ENCODE results near the gene SH2D5.

The SH2D5 gene

GRCh38 chr1:20711285-20712214 lies 21.0 kb downstream of the SH2D5 start:
- no peak for DNase-seq

GRCh38 chr1:20710469-20711284 lies 21.8 kb downstream of the SH2D5 start:
- no peak for DNase-seq

- DNase-seq, result no peak
These were observed 22.6 kb downstream of the SH2D5 start for GRCh38 chr1:20709868-20710267.

- no peak for DNase-seq
These were observed 23.6 kb downstream of the SH2D5 start for GRCh38 chr1:20708891-20709290.

DNA sequence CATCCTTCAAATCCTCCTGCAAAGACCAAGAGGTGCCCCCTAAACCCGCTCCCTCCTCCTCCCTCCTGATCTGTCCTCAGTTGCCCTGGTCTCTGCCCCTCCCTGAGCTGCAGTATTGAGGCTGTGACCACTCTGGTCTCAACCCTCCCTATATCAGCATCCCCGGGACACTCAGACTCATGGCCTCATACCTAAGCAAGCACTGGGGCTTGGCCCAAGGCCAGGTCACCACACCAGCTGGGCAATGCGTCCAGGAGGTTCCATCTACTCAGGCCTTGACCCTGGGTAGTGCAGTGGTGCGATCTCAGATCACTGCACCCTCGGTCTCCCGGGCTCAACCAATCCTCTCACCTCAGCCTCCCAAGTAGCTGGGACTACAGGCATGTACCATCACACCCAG lies 24.4 kb downstream of the SH2D5 start:
- no peak for DNase-seq

DNA sequence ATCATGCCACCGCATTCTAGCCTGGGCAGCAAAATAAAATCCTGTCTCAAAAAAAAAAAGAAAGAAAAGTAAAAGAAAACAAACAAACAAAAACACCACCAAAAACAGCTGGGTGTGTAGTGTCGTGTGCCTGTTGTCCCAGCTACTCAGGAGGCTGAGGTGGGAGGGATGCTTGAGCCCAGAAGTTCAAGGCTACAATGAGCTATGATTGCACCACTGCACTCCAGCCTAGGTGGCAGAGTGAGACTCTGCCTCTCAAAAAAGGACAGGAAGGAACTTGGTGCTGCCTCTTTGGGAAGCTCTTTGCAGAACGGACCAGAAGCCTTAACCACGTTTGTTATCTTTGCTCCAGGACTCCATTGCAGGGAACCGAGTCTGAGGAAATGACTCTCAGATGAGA lies 25.7 kb downstream of the SH2D5 start:
- DNase-seq, result no peak

DNA sequence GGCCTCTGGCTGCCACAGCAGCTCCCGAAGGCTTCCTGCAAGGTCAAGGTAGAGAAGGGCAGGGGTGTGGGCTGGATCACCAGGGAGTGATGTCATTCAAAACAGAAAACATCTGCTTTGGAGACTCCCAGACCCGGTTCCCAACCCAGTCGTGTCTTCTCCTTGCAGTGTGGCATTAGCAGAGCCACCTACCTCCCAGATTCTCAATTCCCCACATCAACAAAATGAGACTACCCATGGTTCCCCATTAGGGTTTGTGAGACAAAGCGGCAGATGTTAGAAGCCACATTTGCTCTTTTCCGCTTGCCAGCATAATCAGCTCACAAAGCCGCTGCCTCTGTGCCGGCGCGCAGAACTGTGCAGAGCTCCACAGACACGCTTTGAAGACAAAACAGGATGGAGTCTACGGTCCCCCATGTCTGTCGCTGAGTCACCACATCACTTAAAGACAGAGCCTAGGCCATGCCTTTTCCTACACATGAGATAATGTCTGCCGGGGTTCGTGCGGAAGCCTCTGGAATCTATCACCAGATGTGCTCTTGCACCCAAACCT lies 27.2 kb downstream of the SH2D5 start:
- no peak for DNase-seq

DNA sequence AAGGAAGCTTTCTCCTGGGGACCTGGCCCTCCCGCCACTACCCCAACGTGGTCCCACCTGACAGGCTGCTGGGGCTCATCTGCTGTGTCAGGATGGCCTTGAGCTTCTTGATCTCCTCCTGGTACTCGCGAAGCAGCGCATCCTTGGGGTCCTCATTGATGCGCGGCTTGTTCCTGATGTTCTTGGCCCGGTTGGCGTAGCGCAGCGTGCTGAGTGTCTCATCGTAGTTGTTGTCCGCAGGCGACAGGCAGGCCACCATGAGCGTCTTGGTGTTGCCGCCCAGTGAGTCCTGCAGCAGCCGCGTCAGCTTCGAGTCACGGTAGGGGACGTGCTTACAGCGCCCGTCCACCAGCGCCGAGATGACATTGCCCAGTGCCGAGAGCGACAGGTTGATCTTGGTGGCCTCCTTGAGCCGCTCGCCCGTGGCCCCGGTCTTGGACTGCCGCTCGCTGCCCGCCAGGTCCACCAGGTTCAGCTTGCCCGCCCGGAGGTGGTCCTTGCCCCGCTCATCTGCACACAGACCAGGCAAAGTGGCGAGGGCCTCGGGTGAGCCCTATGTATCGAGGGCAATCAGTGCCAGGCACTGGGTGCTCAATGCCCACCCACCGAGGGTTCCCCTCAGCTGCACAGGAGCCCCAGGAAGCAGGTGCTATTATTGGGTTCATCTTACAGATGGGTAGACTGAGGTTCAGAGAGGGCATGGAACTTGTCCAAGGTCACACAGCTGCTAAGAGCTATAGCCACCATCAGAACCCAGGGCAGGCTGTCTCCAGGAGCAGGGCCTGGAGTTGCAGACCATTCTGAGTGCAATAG lies 27.9 kb downstream of the SH2D5 start:
- DNase-seq, result no peak

DNA sequence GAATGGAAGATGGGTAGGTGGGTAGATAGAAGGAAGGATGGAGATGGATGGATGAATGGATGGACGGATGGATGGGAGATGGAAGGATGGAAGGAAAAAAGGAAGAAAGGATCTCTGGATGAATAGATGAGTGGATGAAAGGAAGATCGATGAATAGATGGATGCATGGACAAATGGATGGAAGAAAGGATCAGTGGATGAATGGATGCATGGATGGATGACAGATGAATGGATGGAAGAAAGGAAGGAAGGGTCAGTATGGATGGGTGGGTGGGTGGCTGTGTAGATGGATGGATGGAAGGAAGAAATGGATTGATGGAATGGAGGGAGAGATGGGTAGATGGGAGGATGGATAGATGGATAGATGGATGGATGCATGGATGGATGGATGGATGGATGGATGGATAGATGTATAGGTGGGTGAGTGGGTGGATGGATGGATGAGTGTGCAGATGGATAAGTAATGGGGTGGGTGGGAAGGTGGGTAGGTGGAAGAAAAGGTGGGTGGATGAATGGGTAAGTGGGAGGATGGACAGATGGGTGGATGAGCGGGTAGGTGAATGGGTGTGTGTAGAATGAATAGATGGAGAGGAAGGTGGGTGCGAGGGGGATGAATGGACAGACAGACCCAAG lies 29.3 kb downstream of the SH2D5 start:
- no peak for DNase-seq

GRCh38 chr1:20702416-20702815 lies 30.1 kb downstream of the SH2D5 start:
- no peak for DNase-seq

- DNase-seq, result no peak
These were observed 30.7 kb downstream of the SH2D5 start for GRCh38 chr1:20701847-20702246.

DNA sequence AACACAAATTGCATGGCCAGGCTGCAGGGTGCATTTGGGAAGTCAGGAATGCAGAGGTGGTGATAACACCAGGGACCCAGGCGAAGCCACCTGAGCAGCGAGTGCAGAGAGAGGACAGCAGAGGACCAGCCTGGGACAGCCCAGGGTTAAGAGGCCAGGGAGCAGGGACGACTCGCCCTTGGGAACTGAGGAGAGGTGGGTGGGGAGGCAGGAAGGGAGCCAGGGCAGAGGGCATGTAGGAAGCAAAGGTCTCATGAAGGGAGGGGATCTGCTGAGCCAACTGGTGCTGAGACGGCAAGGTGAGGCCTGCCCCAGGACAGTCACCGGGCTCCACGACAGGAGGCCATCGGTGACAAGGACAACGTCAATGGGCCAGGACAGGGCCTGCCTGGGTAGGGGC lies 31.1 kb downstream of the SH2D5 start:
- no peak for DNase-seq

DNA sequence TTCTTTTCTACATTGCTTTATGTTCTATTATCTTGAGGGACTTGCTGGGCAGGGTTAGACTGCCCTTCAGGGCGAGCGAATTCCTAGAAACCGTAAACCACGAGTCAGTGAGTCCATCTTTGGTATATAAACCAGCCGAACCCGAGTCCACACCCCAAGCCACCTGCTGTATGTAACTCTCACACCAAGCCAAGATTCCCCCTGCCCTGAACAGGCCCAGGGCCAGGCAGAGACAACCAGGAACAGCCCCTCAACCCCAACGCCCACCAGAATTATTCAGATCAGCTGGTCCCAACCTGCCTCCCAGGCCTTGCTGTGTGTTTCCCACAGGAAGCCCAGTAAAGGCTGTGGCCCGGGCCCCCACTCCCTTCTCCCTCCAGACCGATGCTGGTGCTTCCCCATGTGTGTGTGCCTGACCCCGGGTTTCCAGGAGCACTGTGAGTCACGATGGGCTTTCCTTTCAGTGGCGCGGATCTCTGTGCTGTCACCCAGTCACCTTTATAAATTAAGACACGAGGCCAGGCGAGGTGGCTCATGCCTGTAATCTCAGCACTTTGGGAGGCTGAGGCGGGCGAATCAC lies 31.8 kb downstream of the SH2D5 start:
- no peak for DNase-seq

DNA sequence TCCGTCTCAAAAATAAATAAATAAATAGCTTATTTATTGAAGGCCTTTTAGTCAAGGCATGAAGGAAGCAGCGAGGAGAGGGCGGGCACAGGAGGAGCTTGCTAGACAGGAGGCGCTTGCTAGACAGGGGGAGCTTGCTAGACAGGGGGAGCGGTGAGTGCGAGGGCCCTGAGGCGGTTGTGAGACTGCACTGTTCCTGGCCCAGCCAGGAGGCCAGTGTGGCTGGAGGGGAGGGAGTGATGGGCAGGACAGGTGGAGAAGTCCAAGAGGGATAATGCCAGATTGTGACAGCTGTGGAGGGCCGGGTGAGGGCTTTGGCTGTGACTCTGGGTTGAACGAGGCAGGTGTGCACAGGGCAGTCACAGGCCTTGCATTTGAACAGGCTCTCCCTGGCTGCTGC lies 32.9 kb downstream of the SH2D5 start:
- no peak for DNase-seq

DNA sequence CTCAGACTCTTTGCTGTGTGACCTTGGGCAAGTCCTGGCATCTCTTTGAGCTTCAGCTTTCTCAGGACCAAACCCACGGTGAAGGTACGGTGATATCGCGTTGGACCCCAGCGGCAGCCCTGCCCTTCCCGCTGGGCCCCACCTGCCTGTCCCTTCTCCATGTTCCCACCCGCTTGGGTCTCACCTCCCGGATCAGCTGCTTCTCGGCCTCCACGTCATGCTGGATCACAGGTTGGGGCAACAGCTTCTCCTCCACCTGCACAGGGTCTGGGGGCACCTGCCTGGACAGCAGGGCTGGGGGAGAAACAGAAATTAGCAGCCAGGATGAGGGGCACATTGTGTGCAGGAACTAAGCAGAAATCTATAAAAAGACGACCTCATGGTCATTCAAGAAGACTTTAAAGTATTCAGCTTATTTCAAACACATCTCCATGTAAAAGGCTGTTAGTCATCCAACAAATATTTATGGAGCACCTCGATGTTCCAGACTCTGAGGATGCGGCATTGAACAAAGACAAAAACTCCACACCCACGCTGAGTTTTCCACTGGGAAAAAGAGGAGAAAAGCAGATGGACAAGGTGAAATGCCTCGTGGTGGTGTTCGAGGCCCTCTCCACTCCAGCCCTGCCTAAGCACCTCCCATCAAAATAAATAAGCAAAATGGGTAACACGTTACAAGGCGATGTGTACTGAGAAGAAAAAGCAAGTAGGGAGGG lies 34.1 kb downstream of the SH2D5 start:
- DNase-seq, result peak; percentile 28

DNA sequence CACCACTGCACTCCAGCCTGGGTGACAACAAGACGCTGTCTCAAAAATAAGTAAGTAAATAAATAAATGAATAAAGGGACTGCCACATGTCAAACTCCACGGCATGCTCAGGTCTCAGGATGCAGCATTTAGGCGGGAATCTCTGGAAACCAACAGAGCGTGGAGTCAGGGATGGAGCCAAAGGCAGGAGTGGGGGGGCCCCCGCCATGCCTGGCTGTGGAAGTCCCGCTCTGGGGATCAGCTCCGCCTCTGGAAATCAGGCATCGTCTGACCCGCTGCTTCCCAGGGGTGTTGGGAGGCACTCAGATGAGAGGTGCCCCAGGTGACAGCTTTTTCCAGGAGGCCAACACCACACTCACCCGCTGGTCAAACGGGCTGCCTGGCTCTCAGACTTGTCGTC lies 34.9 kb downstream of the SH2D5 start:
- DNase-seq, result no peak

- peak; percentile 95 for DNase-seq
These were observed 35.8 kb downstream of the SH2D5 start for GRCh38 chr1:20696397-20697333.

DNA sequence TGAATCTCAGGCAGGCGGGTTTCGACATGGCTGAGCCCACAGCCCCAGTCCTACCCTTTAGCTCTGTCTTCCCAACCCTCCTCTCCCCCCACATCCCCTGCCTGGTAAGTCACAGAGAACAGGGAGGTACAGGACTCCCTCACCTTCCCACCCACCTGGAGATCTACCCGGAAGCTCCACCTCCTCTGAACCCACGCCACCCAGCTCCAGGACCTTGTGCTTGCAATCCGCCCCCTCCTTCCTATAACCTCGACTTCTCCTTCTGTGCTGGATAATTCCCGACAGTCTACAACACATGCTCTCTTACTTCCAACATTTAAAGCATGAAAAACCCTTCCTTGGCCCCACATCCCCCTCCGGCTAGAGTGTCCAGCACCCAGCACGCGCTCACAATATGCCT lies 37.0 kb downstream of the SH2D5 start:
- no peak for DNase-seq

- DNase-seq, result no peak
These were observed 38.9 kb downstream of the SH2D5 start for GRCh38 chr1:20693623-20694022.

DNA sequence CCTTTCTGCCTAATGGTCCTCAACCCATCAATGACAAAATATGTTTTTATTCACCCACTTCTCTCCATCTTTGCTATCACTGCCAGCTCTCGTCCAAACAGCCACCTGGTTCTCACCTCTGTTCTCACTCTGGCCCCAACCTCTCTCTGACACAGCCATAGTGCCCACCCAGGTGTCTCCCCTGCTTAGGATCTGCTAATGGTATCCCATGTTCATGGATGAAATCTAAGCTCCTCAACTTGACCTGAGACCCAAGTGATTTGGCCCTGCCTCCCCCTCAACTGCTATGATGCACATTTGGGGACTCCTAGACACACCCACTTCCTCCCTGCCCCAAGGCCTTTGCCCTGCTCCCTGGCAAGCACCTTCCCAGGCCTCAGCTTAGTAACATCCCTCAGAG lies 40.6 kb downstream of the SH2D5 start:
- DNase-seq, result no peak

Data from T1000 (cell line).